RPMI8226 (cell line): ENCODE measurements around the gene SEZ6L.

Experiments
- DNase-seq: peaks from one replicate; pipeline ENCODE4 v3.0.0-alpha.2; 2015

The SEZ6L gene

DNA sequence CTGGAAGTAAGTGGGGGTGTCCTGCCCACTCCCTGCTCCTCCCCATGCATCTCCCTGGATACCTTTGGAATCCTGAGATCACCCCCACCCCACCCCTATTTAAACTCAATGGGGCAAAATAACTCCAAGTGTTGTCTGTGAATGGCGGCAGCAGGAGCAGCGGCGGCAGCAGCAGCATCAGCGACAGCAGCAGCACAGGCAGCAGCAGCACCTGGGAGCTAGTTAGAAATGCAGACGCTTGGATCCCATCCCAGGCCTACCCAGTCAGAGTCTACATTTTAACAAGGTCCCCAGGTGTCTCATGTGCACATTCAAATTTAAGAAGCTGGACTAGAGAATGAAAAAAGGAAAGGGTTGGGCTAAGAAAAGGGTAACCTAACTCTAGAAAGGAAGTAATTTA lies 82.6 kb downstream of the SEZ6L start:
- DNase-seq = no peak

DNA sequence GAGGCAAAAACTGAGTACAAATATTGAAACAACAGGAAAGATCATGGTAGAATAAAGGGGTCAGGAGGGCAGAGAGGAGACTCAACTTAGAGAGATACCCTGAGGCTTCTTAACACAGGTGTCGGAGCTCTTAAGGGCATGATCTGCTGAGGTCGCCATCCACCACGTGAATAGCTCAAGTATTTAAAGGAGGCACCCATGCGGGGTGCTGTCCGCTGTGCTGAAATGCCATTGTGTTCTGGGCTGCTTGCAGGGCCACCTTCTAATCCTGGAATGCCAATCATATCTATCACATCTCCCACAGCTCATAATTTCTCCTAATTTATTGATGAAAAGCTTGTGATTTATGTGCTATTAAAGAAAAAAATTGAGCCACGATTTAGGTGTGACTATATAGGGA lies 90.2 kb downstream of the SEZ6L start:
- DNase-seq = peak; percentile 51

DNA sequence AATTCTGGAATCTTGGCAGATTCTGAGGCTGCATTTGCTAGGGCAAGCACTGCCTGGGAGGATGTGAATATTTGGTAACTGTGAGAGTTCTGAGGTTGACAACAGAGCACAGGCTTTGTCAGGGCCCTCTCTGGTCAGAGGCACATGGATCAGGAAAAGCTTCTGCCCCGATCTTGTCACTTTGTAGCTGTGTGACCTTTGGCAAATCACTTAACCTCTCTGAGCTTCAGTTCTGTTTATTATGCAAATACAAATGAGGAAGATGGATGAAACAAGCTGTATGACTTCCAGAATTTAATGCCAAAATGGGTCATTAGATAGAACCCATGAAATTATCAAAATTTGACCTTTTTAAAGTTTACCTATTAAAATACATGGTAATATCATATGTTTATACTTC lies 94.9 kb downstream of the SEZ6L start:
- DNase-seq = no peak

DNA sequence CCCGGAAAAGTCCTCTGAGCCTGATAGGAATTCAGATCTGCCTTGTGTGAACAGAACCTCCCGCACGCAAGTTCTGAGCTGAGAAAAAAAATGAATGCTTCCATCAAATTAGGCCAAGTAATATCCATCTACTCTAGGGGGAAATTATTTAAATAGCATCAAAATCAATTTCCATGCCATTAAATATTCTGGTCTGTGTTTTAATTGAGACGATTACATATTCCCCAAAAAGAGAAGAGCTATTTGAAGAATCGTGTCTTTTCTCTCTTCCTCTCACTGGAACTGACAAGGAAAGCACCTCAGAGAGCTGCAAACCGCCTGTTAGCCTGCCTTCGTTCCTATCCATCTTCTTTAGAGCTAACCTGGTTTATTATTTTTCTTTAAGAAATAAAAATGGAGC lies 96.0 kb downstream of the SEZ6L start:
- no peak for DNase-seq

DNA sequence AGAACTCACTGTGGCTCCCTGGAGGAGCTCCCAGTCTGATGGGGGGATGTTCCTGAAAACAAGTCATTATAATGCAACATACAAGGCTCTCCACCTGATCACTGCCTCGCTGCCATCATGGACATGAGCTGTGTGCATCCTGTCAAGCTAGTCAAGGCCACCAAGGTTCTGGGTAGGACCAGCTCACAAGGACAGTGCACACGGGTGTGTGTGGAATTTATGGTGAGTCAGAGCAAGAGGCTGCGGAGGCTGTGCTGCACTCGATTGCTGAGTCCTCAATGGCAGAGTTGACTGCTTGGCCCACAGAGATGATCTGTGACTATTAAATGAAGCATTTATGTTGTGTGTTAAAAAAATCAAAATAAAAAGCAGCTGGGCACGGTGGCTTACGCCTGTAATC lies 96.6 kb downstream of the SEZ6L start:
- DNase-seq = no peak

DNA sequence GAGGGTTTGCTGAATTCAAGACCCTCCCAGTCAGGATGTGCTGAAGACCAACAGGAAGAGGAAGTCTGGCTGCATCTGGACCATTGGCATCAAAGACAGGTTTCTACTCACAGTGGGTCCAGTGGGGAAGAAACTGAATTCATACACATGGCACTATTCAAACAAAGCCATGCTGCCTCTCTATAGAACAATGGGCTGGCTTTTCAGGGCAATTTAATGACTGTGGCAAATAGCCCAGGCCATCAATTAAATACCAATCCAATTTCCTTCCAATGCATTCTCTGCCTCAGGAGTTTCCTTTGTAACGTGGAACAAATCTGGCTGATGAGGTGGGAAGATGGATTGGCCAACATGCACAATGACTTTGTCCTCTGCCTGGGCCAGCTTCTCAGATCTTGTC lies 98.6 kb downstream of the SEZ6L start:
- no peak for DNase-seq

DNA sequence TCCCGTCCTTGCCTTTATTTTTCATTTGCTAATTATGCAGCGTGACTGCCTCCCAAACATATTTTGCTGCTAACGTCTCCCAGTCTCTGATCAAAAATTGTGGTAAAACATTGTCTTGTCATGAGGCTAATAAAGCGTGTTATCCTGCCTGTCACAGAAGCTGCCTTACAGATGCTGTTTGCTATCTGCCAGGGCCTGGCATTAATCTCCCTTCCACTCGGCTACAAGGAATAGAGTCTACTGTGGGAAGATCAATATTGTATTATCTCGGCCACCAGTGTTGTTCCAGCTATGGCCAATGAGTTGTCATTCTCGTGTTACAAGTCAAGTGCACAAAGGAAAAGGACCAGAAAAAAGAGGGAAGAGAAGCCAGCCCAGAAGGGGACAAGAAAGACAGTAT lies 100.3 kb downstream of the SEZ6L start:
- no peak for DNase-seq

DNA sequence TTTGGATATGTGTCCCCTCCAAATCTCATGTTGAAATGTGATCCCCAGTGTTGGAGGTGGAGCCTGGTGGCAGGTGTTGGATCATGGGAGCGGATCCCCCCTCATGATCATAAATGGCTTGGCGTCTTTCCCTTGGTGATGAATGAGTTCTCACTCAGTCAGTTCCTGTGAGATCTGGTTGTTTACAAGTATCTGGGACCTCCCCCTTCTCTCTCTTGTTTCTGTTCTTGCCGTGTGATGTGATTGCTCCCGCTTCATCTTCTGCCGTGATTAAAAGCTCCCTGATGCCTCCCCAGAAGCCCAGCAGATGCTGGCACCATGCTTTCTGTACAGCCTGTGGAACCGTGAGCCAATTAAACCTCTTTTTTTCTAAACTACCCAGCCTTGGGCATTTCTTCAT lies 102.2 kb downstream of the SEZ6L start:
- no peak for DNase-seq

DNA sequence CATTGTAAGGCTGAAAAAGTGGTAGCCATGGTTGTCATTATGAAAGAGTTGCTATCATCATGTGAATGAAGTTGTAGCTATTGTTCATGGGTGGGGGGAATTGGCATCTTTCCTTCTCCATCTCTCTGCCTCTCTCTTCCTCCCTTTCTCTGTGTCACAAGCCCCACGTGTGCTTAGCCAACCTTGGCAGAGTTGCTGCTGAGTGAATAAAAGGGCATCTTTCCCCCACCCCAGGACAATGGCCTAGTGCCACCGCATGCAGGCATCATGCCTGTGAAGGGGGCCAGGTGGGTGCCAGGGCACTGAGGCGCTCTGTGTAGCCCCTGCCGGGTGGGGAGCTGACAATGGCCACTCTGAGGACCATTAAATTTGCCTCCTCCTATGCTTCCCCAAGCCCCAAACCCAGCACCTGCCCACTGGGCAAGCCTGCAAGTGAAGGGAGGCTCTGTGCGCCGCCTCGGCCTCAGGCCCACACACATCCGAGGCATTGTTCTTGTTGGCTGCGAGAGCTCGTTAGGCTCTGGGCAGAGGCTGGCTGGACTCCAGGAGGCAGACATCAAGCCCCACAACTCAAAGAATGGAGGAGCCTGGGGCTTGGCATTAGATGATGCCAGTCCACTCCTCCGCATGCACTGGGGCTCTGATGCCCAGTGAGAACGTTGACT lies 103.9 kb downstream of the SEZ6L start:
- no peak for DNase-seq

DNA sequence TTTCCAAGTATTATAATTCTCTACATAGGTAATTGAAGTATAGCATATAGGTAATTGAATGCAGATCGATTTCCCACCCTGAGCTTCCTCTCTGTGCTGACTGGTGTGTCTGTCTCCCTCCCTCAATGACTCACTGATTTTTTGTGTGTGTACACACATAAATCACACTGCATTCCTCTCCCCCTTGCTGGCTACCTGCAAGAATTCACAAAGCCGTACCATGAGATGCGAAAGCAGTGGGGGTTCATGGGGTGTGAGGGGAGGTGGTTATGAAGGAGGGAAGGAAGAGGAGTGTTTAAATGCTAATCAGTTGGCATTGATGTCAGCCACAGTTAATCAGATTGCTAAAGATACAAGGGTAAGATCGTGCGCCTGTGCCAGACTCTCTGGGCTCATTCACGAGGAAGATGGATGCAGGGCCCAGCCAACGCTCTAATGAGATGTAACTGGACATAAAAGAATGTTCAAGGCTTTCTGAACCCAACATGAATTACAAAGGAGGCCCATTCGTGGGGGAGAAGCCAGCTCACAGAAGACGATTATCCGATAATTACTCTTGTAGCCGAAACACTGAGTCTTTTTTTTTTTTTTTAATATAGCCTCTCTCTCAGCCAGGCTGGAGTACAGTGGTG lies 107.4 kb downstream of the SEZ6L start:
- DNase-seq = no peak

DNA sequence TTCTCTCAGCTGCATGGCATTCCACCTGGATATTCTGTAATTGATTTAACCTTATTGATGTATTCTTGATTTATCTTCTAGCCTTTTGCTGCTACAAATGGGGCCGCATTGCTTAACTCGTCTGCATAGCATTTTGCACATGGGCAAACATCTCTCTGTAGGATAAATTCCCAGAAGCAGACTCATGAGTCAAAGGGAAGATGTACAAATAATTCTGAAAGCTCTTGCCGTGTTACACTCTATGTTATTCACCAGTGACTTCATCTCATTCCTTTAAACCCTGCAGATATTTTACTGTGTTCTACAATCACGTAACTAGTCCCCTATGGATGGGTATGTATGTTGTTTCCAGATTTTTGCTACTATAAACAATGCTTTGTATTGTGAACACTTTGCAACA lies 112.7 kb downstream of the SEZ6L start:
- DNase-seq = no peak

DNA sequence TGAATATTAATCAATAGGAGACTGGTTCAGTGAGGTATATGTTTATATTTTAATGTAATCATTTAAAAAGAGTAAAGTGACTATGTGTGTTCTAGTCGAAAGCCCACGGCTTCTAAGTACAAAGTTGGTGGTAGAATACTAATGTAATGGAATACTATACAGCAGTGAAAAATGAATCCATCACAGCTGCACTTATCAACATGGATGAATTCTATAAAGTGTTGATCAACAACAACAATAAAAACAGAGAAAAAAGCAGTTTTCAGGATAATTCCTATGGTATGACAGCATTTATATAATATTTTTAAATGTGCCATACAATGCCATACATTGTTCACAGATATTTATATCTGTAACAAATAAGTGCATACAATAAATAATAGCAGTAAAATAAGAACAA lies 114.1 kb downstream of the SEZ6L start:
- DNase-seq = no peak

DNA sequence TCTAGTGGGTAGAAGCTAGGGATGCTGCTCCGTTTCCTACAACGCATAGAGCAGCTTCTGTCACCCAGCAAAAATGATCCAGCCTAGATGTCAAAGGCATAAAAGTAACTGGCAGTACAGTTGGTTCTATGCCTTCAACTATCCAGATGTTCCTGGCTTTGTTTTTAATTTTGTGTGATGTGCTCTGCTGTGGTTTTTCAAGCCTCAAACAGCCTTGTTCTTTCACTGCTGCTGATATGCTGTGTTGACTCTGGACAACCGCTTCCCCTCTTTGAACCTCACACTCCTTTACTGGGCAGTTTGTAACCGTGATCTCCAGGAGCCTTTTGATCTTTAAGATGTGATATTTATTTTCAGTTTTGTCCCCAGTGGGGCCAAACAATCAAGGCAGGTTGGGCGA lies 116.4 kb downstream of the SEZ6L start:
- no peak for DNase-seq

DNA sequence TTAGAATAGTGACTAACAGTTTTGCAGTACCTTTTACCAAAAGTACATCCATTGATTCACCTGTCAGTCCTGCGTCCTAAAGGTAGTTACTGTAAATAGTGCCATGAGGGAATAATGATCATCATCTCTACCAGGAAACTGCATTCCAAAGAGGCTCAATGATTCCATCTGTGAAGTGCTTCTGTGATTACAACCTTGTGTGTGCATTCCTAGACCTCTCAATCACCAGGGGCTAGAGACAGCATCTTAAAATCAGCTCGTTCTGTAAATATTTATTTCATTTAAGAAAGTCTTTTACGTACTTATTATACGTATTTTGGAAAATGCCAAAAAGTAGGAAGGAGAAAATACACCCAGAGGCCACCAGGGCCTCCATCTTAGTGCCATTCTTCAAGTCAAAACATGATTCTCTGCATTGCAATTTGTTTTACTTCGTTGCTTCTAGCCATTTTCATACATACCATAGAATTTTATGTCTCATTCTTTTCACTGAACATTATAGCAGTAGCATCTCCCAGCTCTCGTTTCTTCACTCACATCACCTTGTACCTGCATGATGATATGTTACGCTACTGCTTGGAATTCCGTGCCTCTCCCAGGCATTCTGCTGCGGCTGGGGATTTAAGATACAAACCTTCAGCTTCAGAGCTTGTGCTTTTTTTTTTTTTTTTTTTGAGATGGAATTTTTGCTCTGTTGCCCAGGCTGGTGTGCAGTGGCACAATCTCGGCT lies 117.0 kb downstream of the SEZ6L start:
- no peak for DNase-seq

DNA sequence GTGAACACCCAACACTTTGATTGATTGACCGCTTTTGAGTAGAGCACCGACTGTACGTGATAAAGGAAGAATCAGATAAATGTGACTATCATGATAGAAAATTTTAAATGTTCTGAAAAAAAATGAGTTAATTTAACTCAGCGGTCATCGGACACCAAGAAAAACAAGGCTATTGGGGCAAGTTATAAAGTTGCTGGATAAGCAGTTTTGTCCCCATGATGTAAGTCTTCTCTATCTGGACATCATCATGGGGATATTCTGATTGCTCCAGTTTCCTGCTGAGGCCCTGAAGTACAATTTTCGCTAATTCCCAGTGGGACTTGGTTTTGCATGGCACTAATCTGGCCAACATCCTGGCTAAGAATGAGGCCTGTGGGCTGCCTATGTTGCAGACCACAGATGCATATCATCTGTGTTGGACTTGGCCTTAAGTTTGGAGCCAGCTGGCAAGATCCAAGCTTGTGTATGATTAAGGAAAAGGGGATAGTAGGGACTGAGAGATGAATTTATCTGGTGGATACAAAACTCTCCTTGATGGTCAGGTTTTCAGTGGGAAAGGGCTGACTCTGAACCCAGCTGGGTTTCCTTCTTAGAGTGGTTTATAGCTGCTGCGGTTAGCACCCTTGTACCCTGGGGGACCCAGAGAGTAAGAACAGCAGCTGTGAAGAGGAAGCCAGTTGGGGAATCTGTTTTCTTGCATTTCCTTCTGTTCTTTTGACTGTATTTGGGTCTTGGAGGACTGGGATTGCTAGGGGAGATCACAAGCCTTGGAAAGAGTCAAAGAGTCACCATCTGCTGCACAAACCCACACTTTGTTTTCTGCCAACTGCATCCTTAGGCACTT lies 118.3 kb downstream of the SEZ6L start:
- DNase-seq = no peak

DNA sequence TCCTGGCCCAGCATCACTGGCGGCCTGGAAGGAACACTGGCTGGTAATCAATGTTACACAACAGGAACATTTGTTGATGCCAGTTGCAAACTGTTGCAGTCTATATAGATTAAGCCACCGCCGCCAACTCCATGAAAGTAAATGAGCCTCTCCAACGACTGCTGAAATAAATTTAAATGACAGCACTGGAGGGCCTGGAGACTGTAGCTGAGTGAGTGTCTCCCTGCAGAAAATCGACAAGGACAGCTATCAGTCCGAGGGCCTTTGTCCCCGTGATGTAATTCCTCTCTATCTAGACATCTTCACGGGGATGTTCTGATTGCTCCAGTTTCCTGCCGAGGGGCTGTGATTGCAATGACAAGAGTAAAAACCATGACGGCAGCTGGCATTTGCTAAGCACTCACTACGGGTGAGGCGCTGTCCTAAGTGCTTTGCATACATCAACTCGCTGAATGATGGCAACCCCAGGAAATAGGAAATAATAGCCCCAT lies 120.4 kb downstream of the SEZ6L start:
- DNase-seq = no peak

DNA sequence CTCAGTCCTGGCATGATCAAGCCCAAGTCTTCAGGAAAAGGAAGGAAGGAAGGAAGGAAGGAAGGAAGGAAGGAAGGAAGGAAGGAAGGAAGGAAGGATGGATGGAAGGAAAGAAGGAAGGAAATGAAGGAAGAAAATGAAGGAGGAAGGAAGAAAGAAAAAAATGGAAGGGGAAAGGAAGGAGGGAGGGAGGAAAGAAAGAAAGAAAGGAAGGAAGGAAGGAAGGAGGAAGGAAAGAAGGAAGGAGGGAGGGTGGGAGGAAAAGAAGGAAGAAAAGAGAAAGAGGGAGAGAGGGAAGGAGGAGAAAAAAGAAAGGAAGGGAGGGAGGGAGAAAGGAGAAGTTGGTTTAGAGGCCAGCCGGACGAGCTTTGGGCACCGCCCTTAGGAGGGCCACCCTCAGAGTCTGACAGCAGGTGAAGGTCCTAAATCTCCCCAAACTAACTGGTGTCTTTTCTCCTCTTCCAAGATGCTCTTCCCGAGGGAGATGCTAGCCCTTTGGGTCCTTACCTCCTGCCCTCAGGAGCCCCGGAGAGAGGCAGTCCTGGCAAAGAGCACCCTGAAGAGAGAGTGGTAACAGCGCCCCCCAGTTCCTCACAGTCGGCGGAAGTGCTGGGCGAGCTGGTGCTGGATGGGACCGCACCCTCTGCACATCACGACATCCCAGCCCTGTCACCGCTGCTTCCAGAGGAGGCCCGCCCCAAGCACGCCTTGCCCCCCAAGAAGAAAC lies 122.8 kb downstream of the SEZ6L start:
- no peak for DNase-seq

DNA sequence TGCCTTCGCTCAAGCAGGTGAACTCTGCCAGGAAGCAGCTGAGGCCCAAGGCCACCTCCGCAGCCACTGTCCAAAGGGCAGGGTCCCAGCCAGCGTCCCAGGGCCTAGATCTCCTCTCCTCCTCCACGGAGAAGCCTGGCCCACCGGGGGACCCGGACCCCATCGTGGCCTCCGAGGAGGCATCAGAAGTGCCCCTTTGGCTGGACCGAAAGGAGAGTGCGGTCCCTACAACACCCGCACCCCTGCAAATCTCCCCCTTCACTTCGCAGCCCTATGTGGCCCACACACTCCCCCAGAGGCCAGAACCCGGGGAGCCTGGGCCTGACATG lies 123.4 kb downstream of the SEZ6L start:
- no peak for DNase-seq

DNA sequence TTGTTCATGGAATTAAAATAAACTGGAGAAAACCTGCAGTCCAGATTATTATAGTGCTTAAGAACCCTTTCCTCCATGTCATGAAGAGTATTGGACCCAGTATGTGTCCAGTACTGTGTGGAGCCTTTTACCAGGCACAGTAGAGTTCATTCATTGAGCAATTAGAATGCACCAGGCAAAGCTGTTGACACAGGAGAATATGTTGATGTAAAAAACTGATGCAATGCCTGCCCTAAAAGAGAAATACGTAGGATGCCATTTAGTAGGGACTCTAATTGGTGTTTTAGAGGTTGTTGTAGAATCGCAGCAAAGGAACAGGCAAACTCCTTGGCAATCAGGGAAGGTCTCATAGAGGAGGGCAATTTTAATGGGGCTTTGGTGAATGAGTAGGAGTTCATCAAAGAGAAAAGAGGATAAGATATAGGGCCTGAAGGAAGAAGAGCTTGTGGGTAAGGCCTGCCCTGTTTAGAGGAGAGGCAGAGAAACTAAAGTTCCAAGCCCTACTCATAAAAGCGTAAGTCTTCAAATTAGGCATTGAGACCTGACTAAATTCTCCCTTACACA lies 126.4 kb downstream of the SEZ6L start:
- DNase-seq = no peak

DNA sequence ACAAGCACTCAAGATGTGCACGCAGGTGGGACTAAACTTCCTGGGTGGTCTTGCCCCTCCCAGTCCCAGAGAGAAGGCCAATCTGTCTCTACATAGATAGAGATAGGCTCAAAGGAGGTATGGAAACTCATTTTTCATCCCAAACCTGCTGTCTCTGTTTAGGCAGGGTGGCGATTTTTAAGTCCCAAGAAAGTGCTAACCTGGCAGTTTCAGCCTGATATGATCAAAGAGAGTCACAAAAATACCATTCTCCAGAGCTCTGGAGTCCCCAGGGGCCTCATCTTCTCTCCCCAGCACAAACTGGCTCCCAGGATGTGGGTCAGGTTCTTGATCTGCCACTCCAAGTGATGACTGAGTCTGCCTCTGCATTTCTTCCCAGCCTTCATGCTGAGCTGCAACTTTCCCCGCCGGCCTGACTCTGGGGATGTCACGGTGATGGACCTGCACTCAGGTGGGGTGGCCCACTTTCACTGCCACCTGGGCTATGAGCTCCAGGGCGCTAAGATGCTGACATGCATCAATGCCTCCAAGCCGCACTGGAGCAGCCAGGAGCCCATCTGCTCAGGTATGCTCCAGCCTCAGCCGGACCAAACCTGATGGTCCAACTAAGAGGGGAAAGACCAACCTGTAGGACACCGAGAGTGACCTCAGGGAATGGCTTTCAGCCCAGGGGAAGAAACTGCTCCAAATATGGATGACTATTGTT lies 129.5 kb downstream of the SEZ6L start:
- no peak for DNase-seq

DNA sequence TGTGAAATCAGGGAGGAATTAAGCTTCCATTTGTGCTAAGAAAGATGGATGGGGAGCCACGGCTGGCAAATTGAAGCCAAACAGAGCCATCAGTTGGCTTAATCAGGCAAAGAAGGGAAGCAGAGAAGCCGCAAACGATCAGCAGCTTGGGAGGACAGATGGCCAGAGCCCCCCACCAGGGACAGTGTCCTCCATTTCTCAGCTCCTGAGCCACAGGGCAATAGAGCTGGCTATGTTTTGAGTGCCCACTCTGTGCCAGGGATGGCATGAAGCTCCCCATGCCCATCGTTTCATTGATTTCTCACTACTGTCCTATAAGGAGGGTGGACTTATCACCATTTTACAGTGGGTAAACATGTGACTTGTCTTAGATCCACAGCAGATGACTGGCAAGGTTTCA lies 133.5 kb downstream of the SEZ6L start:
- no peak for DNase-seq

DNA sequence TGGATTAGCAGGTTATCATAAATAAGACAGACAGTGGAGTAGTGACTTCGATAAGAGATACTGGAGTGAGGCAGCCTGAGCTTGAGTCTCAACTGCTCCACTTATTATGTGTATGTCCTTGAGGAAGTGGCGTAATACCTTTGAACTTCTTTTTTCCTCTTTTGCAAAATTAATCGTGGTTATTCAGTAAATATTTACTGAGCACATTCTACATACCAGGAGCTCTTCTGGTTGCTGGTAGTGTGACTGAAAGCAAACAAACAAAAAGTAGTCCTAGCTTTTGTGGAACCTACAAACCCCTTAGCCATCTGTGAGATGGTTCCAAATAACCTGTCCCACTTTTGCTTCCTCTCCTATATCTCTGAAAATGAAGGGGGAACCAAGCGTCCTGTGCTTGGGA lies 134.2 kb downstream of the SEZ6L start:
- no peak for DNase-seq
